ENCODE results near the gene EVI2B. TPM values are rescaled to one million over a fixed set of nuclear protein-coding genes. Genes with fewer than 3 reads are reported as not detected.
"Not testable (repeated sequence)": the region's sequence is repeated elsewhere in the genome, so short reads cannot be mapped to it uniquely, and the experiment has no call there.

The EVI2B gene, protein sequence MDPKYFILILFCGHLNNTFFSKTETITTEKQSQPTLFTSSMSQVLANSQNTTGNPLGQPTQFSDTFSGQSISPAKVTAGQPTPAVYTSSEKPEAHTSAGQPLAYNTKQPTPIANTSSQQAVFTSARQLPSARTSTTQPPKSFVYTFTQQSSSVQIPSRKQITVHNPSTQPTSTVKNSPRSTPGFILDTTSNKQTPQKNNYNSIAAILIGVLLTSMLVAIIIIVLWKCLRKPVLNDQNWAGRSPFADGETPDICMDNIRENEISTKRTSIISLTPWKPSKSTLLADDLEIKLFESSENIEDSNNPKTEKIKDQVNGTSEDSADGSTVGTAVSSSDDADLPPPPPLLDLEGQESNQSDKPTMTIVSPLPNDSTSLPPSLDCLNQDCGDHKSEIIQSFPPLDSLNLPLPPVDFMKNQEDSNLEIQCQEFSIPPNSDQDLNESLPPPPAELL
- total RNA-seq: 130 TPM
- long read RNA-seq, transcript EVI2B-201 (2 exons, 1,999 nt): major isoform, 57 of 71 reads
- long read RNA-seq, partial matches to known transcripts: 0 of 71 reads
- long read RNA-seq, other reads (novel, unspliced or antisense): 13 of 71 reads

DNA sequence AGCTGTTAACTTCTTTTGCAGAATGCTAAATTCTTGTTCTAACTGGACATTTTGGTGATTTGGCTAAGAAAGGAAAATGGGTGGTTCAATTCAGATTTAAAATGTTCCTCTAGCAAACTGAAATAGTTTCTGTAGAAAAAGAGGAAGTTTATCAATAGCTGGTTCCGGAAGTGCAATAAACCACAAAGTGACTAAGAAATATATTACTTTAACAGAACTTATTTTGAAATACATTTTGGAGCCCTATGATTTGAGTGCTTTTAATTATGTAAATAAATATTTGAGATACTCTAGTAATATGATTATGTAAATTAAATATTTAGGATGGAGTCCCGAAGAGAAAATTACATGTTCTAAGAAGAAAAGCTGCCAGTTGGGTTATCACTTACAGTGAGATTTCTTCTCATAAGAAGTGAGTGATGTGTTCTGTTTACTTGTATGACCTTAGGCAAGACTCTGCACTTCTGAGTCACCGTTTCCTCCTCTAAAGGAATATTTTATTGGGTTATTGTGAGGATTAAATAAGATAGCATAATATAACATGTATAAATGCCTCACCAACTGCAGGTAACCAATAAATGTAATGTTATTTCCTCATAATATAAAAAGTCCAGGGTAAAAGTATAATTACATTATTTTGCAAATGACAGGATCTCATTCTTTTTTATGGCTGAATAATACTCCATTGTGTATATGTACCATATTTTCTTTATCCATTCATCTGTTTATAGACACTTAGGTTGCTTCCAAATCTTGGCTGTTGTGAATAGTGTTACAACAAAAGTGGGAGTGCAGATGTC is at the start of gene EVI2B:
Gene EVI2B (minus strand): TSS at position 73 of the 800 bp plus-strand sequence. CDS start 8,445 bp downstream, outside the sequence.
- Histone ChIP-seq H3K36me3 (no peaks in the 10 kb centered on the region), H3K27me3 (ENCODE audit: low read depth) (no peaks in the 10 kb centered on the region), H3K9me3 (no peaks in the 10 kb centered on the region), H3K27ac (peak within 1 kb of the TSS; percentile 80), H3K4me1 (peaks cover 18% of the 10 kb centered on the region), H3K4me3 (peak within 1 kb of the TSS; percentile 42)
- TF ChIP-seq, protein P1, sequence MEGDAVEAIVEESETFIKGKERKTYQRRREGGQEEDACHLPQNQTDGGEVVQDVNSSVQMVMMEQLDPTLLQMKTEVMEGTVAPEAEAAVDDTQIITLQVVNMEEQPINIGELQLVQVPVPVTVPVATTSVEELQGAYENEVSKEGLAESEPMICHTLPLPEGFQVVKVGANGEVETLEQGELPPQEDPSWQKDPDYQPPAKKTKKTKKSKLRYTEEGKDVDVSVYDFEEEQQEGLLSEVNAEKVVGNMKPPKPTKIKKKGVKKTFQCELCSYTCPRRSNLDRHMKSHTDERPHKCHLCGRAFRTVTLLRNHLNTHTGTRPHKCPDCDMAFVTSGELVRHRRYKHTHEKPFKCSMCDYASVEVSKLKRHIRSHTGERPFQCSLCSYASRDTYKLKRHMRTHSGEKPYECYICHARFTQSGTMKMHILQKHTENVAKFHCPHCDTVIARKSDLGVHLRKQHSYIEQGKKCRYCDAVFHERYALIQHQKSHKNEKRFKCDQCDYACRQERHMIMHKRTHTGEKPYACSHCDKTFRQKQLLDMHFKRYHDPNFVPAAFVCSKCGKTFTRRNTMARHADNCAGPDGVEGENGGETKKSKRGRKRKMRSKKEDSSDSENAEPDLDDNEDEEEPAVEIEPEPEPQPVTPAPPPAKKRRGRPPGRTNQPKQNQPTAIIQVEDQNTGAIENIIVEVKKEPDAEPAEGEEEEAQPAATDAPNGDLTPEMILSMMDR (IDR thresholded peaks at IDR 0.05): no peak
- ATAC-seq (peak; percentile 63 to 66), DNase-seq (no peak)
- intact Hi-C loops (cut with DNase I): no loop called here

GRCh38 chr17:31357839-31358394 is 44.1 kb upstream of the EVI2B start:
- no peaks in the 10 kb centered on the region for H3K27me3 ChIP-seq (ENCODE audit: low read depth)
- no peaks in the 10 kb centered on the region for H3K9me3 ChIP-seq
- peaks cover 91% of the 10 kb centered on the region for H3K36me3 ChIP-seq
- DNase-seq: no peak
- TF ChIP-seq, protein P1 (IDR thresholded peaks at IDR 0.05): no peak
- H3K4me3 ChIP-seq: no peak overlapping the region
- no peaks in the 10 kb centered on the region for H3K4me1 ChIP-seq
- ATAC-seq: no peak
- intact Hi-C loops (cut with DNase I): no loop called here
- H3K27ac ChIP-seq: no peak overlapping the region

DNA sequence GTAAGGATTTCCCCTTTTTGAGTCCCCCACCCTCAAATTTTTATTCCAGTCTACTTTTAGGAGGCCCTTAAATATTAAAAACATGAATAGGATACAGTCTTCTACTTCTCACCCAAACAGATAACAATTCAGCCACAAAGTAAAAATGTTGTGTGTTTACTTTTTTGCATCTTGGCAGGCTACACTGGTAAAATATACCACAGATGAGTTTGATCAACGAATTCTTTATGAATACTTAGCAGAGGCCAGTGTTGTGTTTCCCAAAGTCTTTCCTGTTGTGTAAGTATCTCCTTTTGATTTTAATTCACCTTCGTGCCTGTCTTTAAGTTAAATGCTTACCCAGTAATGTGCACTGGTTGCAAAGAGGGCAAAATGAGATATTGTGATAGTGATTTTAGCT is 43.2 kb upstream of the EVI2B start:
- Histone ChIP-seq H3K36me3 (peaks cover 91% of the 10 kb centered on the region), H3K27ac (no peak overlapping the region), H3K27me3 (ENCODE audit: low read depth) (no peaks in the 10 kb centered on the region), H3K4me1 (no peaks in the 10 kb centered on the region), H3K9me3 (no peaks in the 10 kb centered on the region), H3K4me3 (no peak overlapping the region)
- ATAC-seq: no peak
- intact Hi-C loops (cut with DNase I): no loop called here
- DNase-seq: no peak
- TF ChIP-seq, protein P1 (IDR thresholded peaks at IDR 0.05): no peak

DNA sequence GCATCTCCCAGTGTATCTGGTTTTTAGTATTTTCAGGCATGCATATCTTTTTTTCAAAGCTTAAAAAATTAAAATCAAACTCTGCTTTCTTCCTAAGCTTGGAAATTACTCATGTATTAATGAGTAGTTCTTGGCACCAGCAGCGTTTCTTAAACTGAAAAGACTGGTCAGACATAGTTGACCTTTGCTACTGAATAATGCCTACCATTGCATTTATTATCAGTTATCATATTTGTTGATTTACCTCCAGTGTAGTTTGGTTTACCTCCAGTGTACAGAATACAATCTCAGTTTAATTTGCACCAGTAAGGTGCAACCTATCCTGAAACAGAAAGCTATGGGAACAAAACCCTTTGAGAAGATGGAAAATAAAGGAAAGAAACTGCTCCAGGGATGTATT is 42.1 kb upstream of the EVI2B start:
- intact Hi-C loops (cut with DNase I): no loop called here

GRCh38 chr17:31349454-31349853 is 35.6 kb upstream of the EVI2B start:
- Histone ChIP-seq H3K4me1 (no peaks in the 10 kb centered on the region), H3K9me3 (no peaks in the 10 kb centered on the region), H3K27me3 (ENCODE audit: low read depth) (no peaks in the 10 kb centered on the region), H3K4me3 (no peak overlapping the region), H3K36me3 (peaks cover 62% of the 10 kb centered on the region), H3K27ac (no peak overlapping the region)
- intact Hi-C loops (cut with DNase I): no loop called here
- DNase-seq (no peak), ATAC-seq (no peak)
- TF ChIP-seq, protein P1 (IDR thresholded peaks at IDR 0.05): no peak

More for the DNA sequence above, 42.1 kb upstream of the EVI2B start:
- no peak for ATAC-seq
- no peak overlapping the region for H3K27ac ChIP-seq
- H3K4me1 ChIP-seq: no peaks in the 10 kb centered on the region
- DNase-seq: no peak
- no peaks in the 10 kb centered on the region for H3K9me3 ChIP-seq
- TF ChIP-seq, protein P1 (IDR thresholded peaks at IDR 0.05): no peak
- no peaks in the 10 kb centered on the region for H3K27me3 ChIP-seq (ENCODE audit: low read depth)
- no peak overlapping the region for H3K4me3 ChIP-seq
- H3K36me3 ChIP-seq: peaks cover 88% of the 10 kb centered on the region

DNA sequence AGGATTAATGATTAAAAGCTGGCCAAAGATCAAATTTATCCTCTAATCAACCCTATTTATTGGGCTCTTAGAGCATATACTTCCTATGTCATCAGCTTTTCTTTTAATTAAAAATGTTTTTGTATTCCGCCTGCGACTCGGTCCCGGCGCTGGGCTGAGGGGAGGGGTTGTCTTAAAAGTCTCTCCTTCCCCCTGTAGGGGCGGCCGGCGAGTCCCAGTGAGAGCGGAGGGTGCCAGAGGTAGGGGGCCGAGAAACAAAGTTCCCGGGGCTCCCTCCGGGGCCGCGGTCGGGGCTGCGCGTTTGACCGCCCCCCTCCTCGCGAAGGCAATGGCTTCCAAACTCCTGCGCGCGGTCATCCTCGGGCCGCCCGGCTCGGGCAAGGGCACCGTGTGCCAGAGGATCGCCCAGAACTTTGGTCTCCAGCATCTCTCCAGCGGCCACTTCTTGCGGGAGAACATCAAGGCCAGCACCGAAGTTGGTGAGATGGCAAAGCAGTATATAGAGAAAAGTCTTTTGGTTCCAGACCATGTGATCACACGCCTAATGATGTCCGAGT is 31.4 kb upstream of the EVI2B start:
- DNase-seq; H3K27ac ChIP-seq; intact Hi-C loops (cut with DNase I); H3K4me1 ChIP-seq; H3K4me3 ChIP-seq; H3K9me3 ChIP-seq; ATAC-seq; H3K27me3 ChIP-seq (ENCODE audit: low read depth): not testable (repeated sequence)
- peaks cover 58% of the 10 kb centered on the region for H3K36me3 ChIP-seq
